Suprapubic skin (tissue), 4 donors: ENCODE results near the gene SLX9.

Experiments used
- CTCF ChIP-seq, 2 donors: fragments of 200-600 bp in 1 of 2; fragments of 450-650 bp in 1 of 2; sonication (generic) in 1 of 2; IDR thresholded peaks; one replicate each; pipeline ENCODE4 v1.5.1; 2016 to 2019; ENCODE audit warnings: antibody characterized with exemption in 2 of 2, mild to moderate bottlenecking in 1 of 2, moderate library complexity in 1 of 2
- EP300 ChIP-seq: sonication (generic); formaldehyde crosslinking; IDR thresholded peaks from one replicate; pipeline ENCODE4 v1.6.1; 2017; ENCODE audit warnings: antibody characterized with exemption
- POLR2AphosphoS5 ChIP-seq, 3 donors: sonication (generic); formaldehyde crosslinking; IDR thresholded peaks; one replicate each; pipeline ENCODE4 v1.6.1; 2017; ENCODE audit warnings: antibody characterized with exemption in 3 of 3

- TF ChIP-seq EP300 (no peak), CTCF (IDR thresholded peaks at IDR 0.05) (no peak), POLR2AphosphoS5 (IDR thresholded peaks at IDR 0.05) (no peak)
Observed at GRCh38 chr21:44953628-44954021, 13.8 kb downstream of the SLX9 start.
